ENCODE data around the gene CKB.

Gene CKB

GRCh38 chr14:103535081-103535890 is 12.7 kb upstream of the CKB start:
- H3K4me3 ChIP-seq (ENCODE audit: low read depth, low read length): no peak overlapping the region
- CTCF ChIA-PET: interaction anchor here (1.4 to 20.9 kb wide), 2 partner anchors 16 to 143 kb away, joined by 3 to 368 read pairs; partner anchors contain the start of gene CKB
- no peak for DNase-seq (ENCODE audit: low read depth, low spot score)
- no peak for TF ChIP-seq CTCF (IDR thresholded peaks at IDR 0.05; ENCODE audit: insufficient read depth, low read length, missing control alignments)
- POLR2A ChIA-PET: no interaction called here

- TF ChIP-seq CTCF (IDR thresholded peaks at IDR 0.05; ENCODE audit: insufficient read depth, low read length, missing control alignments): no peak
- ChIA-PET POLR2A (no interaction called here), CTCF (interaction anchor here (1.4 to 20.9 kb wide), 2 partner anchors 15 to 143 kb away, joined by 3 to 368 read pairs; partner anchors contain the start of gene CKB)
- DNase-seq (ENCODE audit: low read depth, low spot score): no peak
- no peak overlapping the region for H3K4me3 ChIP-seq (ENCODE audit: low read depth, low read length)
These were observed 12.0 kb upstream of the CKB start for GRCh38 chr14:103534576-103535061.

GRCh38 chr14:103533999-103534575 is 11.5 kb upstream of the CKB start:
- DNase-seq (ENCODE audit: low read depth, low spot score): no peak
- TF ChIP-seq CTCF (IDR thresholded peaks at IDR 0.05; ENCODE audit: insufficient read depth, low read length, missing control alignments): no peak
- no peak overlapping the region for H3K4me3 ChIP-seq (ENCODE audit: low read depth, low read length)
- POLR2A ChIA-PET: no interaction called here
- CTCF ChIA-PET: interaction anchor here (0.8 to 1.4 kb wide), 2 partner anchors 15 to 142 kb away, joined by 3 read pairs; no protein-coding TSS in a partner anchor

- no peak overlapping the region for H3K4me3 ChIP-seq (ENCODE audit: low read depth, low read length)
- ChIA-PET POLR2A (no interaction called here), CTCF (interaction anchor here (0.8 to 7.3 kb wide), 3 partner anchors 13 to 141 kb away, joined by 3 to 89 read pairs (median 3); no protein-coding TSS in a partner anchor)
- no peak for DNase-seq (ENCODE audit: low read depth, low spot score)
- TF ChIP-seq CTCF (IDR thresholded peaks at IDR 0.05; ENCODE audit: insufficient read depth, low read length, missing control alignments): no peak
These were observed 10.7 kb upstream of the CKB start for GRCh38 chr14:103533137-103533998.

GRCh38 chr14:103532216-103533136 is 9.8 kb upstream of the CKB start:
- CTCF ChIA-PET: interaction anchor here (5.9 to 7.3 kb wide), 2 partner anchors 13 to 14 kb away, joined by 75 to 89 read pairs; no protein-coding TSS in a partner anchor
- no peak for DNase-seq (ENCODE audit: low read depth, low spot score)
- POLR2A ChIA-PET: no interaction called here

More at GRCh38 chr14:103532216-103533136, 9.8 kb upstream of the CKB start:
- H3K4me3 ChIP-seq (ENCODE audit: low read depth, low read length): no peak overlapping the region
- no peak for TF ChIP-seq CTCF (IDR thresholded peaks at IDR 0.05; ENCODE audit: insufficient read depth, low read length, missing control alignments)

All from AG04449 (cell line).